ENCODE measurements around the gene CKMT2.

The CKMT2 gene

GRCh38 chr5:81252904-81253303, 19.8 kb downstream of the CKMT2 start:
- no peak for TF ChIP-seq CTCF (IDR thresholded peaks at IDR 0.05)

DNA sequence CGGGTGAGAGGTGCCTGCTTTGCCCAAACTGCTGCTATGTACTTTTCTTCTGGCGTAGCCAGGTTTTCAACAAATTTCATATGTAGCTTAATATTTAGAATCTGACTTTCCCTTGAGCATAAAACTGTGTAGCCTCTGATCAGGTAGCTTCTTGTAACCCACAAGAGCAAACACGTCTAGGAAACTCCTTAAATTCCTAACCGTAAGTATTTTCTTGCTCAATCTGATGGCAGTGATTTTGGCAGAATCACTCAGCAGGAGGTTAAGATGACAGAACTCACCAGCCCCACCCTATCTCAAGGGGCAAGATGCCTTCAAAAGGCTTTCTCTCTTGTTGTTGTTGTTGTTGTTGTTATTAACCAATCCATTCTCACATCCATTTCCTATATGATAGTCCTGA, 20.8 kb downstream of the CKMT2 start:
- TF ChIP-seq CTCF (IDR thresholded peaks at IDR 0.05), result no peak

GRCh38 chr5:81254886-81255559, 21.9 kb downstream of the CKMT2 start:
- no peak for TF ChIP-seq CTCF (IDR thresholded peaks at IDR 0.05)

- TF ChIP-seq CTCF (IDR thresholded peaks at IDR 0.05), result no peak
Observed at GRCh38 chr5:81256766-81257165, 23.6 kb downstream of the CKMT2 start.

DNA sequence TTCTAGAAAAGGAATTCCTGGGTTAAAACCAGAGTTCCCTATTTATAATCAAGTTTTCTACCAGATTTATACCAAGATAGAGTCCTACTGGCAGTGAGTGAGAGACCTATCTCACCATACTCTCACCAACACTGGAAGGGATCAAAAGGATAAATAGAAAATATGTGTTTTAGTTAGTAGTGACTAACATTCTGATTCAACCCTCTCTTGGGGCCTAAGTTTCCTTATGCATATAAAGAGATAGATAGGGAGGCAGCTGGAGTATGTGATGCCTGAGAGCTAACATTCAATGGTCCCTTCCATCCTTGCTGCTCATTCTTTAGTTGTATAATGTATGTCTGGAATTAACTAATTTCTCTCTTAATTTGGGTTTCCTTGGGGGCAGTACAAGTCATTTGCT, 32.0 kb downstream of the CKMT2 start:
- TF ChIP-seq CTCF (IDR thresholded peaks at IDR 0.05), result no peak

- TF ChIP-seq CTCF (IDR thresholded peaks at IDR 0.05), result no peak
Observed at GRCh38 chr5:81268521-81269196, 35.5 kb downstream of the CKMT2 start.

GRCh38 chr5:81269751-81270393, 36.8 kb downstream of the CKMT2 start:
- TF ChIP-seq CTCF (IDR thresholded peaks at IDR 0.05), result no peak

Measured in LNCAP (cell line).